Tongue (tissue), 2 donors: ENCODE data around the gene CAMTA1. TPM values are rescaled to one million over a fixed set of nuclear protein-coding genes. Genes with fewer than 3 reads are reported as not detected.

Experiments used
- DNase-seq: peaks from one replicate; pipeline ENCODE4 v3.0.0-alpha.2; 2015
- total RNA-seq: library from RNA; depleted of rRNA; stranded (reverse); fragments of >200 nt; gene quantifications from one replicate; pipeline ENCODE4 v1.2.3, GENCODE V29; 2014

CAMTA1 gene
- total RNA-seq, 1 donor from 2014 or later, result 60.6 TPM

DNA sequence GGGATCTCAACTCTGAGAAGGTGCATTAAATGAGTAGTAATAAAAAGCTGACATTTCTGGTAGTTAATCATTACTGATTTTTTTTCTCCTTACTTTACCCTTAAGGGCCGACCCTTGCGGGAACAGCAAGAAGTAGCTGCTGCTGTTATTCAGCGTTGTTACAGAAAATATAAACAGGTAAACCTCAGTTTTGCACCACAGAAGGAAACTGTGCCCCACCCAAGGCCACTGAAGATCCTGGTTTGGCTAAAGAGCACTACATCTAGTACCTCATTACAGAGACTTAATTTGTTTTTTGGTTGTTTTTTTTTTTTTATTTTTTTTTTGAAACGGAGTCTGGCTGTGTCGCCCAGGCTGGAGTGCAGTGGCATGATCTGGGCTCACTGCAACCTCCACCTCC, 962.4 kb downstream of the CAMTA1 start:
- DNase-seq, result no peak

- DNase-seq, result no peak
Measured at GRCh38 chr1:7749126-7749525, 963.9 kb downstream of the CAMTA1 start.

- DNase-seq, result no peak
Measured at GRCh38 chr1:7751174-7751573, 965.9 kb downstream of the CAMTA1 start.

DNA sequence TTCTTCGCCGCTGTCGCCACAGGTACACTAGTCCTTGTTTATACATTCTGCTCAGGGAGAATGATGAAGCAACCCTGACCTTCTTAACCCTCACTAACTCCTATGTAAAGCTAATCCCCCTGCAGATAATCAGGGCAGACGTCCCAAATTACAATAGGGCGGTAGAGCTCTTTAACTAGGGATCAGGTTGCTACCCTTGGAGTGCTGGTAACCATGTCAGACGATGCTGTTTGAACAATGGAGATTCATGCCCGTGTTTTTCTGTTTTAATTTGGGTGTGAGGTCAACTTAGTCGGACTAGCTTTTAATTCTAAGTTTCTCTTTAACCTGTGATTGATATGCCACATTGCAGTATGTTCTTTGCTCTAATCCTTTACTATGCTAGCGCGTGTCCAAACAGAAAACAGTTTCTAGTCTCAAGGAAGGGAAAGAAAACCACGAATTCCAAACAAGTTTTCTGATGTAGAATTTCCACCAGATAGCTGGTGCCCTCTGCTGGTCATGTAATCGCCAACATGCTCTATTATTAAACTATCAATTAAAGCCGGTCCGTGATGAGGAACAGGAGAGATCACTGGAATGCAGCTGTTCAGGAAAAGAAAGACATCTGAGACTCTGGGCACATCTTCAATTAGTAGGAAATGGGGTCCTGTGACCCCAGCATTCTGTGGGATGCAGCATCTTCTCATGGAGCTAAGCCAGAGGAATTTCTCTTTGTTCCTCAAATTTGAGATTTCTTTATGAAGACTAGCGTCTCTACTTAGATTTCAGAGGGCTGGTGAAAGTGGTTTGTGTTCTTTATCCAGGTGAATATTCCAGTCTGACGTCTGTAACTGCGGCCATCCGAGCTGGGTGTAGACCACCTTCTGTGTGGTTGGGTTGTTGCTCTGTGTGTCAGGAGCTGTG, 967.5 kb downstream of the CAMTA1 start:
- peak; percentile 92 for DNase-seq

GRCh38 chr1:7753641-7754040, 968.4 kb downstream of the CAMTA1 start:
- DNase-seq, result no peak

- no peak for DNase-seq
Measured at GRCh38 chr1:7754234-7754633, 969.0 kb downstream of the CAMTA1 start.

DNA sequence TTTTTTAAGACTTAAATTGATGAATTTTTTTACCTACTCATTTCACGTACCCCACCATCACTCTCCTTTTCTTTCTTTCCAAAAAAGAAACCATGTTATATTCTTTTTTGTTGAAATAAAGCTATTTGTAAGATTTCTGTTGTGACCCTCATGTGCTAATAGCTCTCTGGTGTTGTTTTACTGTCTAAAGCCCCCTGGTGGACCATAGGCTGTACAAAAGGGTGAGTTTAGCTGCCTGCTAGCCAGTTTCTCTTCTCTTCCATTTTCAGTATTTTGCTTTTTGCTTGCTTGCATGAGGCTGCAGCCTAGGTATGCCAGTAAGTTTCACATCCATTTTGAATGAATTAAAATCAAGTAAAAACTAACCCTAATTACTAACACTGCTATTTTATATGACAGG, 970.2 kb downstream of the CAMTA1 start:
- no peak for DNase-seq

GRCh38 chr1:7760245-7760644, 975.0 kb downstream of the CAMTA1 start:
- no peak for DNase-seq

DNA sequence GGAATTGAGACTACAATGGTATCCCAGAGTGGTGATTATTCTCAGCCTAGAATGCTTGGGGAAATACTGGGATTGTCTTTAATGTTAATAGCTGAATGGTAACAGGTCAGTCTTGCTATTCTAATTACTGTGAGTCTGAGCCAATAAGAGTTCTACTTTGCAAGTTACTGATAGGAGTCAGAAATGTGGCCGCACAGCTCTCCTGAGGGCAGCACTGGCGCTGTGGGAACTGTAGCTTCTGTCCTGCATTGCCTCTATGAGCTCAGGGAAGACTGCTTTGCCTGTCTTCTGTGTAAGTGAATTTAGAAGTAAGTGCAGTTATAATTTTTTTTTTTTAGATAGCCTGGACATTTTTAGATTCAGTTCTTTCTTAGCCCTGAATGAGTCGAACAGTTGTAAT, 975.8 kb downstream of the CAMTA1 start:
- no peak for DNase-seq

DNA sequence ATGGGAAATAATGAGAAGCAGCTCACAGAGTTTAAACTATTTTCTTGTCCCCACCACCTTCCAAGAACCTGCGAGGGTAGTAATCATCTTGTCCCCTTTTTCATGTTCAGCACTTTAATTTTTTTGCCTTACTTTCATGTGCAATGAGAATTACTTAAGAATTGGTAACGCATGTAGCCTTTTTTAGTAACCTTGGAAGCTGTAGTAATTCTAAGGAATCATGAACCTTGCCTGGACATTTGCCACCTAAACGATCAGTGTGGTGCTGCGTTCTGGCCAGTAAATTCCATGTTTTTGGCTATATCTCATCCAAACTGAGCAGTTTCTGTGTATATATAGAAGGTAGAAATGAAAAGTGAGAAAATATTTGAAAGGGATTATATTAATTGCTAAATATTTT, 981.9 kb downstream of the CAMTA1 start:
- DNase-seq, result no peak

DNA sequence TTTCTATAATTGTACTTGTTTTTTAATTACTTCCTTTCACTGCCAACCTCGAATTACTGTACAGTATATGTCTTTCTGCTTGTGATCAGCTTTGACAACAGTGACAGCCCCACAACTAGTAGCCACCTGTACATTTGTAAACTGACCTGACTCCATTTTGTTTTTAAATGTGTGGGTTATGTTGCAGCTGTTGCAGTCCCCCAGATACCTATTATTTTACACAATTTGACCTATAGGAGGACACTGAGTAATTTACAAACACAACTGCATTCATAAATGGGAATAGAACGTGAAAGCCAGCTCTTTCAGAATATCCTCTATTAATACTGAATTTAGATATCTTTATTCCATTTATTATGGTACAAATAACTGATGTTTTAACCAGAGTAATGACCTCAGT, 983.3 kb downstream of the CAMTA1 start:
- no peak for DNase-seq

DNA sequence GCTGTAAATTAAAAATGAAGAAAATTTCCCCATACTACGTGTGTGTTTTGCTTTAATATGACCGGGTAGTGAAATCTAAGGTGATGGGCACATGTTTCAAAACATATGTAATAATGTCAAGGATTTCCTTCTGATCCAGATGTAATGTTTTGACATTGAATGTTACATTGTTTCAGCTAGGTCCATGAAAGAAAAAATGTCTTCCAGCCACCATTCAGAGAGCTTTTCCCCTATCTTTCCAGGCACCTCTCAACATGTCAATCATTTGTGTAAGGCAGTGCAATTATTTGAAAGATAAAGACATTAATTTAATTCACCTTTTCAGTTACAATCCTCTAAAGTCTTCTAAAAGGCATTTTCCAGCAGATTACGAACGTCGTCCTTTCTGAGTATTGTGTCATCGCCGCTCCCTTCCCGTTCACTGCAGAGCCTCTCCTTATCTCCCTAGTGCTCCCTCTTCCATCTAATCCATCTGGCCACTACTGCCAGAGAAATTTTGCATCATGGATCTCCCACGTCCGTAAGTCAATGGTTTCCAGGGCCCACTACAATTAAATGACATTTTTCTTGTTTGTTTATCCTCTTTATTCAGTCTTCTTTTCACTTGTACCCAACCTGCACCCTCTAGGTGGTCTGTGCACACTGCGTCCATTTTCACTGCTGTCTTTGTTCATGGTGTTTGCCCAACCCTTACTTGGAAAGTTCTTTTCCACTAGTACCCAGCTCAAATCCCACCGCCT, 984.6 kb downstream of the CAMTA1 start:
- DNase-seq, result no peak

DNA sequence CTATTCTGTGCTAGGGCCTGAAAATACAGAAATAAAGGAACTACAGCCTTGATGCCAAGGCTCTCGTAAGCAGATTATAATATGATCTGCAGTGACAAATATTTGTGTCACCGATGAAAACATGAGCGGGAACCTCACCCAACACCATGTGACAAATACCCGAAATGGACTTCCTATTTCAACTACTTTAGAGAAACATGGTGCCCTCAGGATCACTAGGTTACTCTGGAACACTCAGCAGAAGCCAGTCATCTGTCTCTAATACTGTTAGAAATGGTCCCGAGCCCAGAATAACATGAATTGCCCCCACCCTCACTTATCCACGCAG, 985.4 kb downstream of the CAMTA1 start:
- no peak for DNase-seq

GRCh38 chr1:7770997-7771822, 986.0 kb downstream of the CAMTA1 start, which contains the start of gene VAMP3:
Gene VAMP3 (plus strand): TSS chr1:7771296. CDS start chr1:7771384, 88 bp downstream.
- peak; percentile 93 for DNase-seq

- DNase-seq, result no peak
Measured at GRCh38 chr1:7771823-7772299, 986.6 kb downstream of the CAMTA1 start.

DNA sequence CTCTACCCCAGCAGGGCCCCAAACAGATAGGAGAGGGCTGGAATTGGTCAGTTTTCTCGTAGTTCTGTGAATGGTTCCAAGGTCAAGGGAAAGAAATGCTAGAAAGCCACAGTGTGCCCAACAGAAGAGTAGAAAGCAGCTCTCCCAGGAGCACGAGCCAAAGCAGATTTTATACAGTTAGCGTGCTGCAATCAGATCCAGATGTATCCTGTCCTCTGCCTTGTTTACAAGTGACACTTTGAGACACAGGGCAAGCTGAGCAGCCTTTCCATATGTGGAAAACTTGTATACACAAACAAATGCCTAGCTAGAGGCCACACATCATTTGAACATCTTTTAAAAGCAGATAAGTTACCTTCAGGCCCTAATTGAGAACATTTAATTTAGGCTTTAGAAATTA, 992.3 kb downstream of the CAMTA1 start:
- no peak for DNase-seq

DNA sequence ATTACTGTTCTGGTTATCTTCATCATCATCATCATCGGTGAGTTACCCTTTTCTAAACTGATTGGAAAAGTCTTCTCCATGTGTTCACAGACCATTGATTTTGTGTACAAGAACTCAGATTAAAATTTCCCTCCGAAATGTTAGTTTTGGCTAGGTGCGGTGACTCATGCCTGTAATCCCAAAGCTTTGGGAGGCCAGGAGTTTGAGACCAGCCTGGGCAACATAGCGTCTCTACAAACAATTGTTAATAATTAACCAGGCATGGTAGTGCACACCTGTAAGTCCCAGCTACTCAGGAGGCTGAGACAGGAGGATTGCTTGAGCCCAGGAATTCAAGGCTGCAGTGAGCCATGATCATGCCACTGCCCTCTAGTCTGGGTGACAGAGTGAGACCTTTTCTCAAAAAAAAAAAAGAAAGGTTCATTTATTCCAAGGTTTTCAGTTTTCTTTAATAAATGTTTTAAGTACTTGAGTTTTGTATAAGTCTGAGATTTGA, 992.9 kb downstream of the CAMTA1 start:
- no peak for DNase-seq

GRCh38 chr1:7780976-7781375, 995.7 kb downstream of the CAMTA1 start:
- DNase-seq, result no peak

- no peak for DNase-seq
Measured at GRCh38 chr1:7781501-7781900, 996.2 kb downstream of the CAMTA1 start.

- DNase-seq, result no peak
Measured at GRCh38 chr1:7781923-7782495, 996.8 kb downstream of the CAMTA1 start.

DNA sequence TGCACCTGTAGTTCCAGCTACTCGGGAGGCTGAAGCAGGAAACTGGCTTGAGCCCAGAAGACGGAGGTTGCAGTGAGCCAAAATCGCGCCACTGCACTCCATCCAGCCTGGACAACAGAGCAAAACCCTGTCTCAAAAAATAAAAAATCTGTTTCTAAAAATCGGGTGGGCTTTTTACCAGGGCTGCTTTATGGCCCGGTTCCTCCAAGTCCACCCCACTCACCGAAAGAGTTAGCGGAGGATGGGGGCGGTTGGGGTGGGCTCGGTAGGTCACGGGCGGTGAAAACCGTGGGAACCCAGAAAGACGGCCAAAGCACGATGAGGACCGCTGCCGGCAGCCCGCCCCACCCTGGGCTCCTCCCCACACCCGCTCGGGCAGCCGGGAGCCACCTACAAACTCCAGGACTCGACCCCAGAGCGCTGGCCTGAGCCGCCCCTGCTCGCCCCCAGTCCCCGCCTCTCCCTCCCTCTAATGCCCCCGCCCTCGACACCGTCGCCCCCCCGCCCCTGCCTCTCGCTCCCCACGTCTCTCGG, 998.0 kb downstream of the CAMTA1 start:
- DNase-seq, result peak; percentile 50
